ENCODE results near the gene ATG4B. TPM values are rescaled to one million over a fixed set of nuclear protein-coding genes. Genes with fewer than 3 reads are reported as not detected.

ATG4B gene
- total and polyA plus RNA-seq, 9 of the 15 experiments (the other 6 are each of a cell fraction or from before 2014, with no cell fraction given), result 5.9 to 58.8 (median 35.6) TPM

DNA sequence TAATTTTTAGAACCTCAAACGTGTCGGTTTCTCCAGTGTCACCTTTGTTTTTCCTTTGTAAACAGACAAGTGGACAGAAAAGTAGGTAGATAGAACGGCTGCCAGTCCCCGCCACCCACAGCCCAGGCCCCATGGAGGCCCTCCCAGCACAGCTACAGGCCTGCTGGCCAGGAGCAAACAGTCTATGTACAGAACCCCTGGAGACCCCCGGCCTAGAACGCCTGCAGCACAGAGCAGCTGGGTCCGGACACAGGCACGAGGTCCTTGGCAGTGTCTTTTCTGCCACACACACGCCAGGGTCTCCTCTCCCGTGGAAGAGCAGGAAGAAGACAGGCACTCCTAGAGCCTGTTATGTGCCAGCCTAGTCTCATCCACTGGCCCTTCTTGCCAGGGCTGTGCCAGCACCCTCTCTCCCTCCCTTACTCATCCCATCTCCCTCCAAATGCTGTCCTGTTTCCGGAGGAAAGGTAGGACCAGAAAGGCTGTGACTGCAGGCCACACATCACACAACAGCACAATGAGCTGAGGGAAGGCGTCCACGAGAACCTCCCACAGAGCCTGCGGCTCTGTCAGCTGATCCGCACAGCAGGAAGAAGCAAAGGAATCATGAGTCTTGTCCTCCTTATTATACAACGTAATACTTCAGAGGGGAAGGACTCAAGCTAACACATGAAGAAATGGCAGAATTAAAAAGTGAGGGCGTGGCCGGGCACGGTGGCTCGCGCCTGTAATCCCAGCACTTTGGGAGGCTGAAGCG, 41.5 kb downstream of the ATG4B start:
- BruUV-seq (replicated peaks), result no TSS peak
- ChIA-PET POLR2A (interaction anchor here (0.6 to 2.4 kb wide), 6 partner anchors 8 to 221 kb away, joined by 3 to 9 read pairs (median 4); partner anchors contain the start of gene DTYMK), CTCF (ENCODE audit: low intra/inter-chr PET ratio) (no interaction called here)
- no peak overlapping the region for H2AFZ ChIP-seq (ENCODE audit: low read depth, low read length)
- in situ Hi-C loops (cut with MboI), result no loop called here
- H3K4me3 ChIP-seq, result no peak overlapping the region
- peaks cover 6% of the 10 kb centered on the region; the same call in 2 of the 3 replicates for H3K79me2 ChIP-seq (ENCODE audit: control insufficient read depth, insufficient read depth, low read length)
- H3K9me1 ChIP-seq (ENCODE audit: control insufficient read depth, insufficient read depth, low read length), result no peaks in the 10 kb centered on the region
- no peak overlapping the region for H3K27ac ChIP-seq (ENCODE audit: extremely low read depth, low read depth, low read length)
- no peaks in the 10 kb centered on the region for H3K9me3 ChIP-seq (replicated peaks; ENCODE audit: control insufficient read depth, insufficient read depth, low read depth, low read length)
- H3K36me3 ChIP-seq (ENCODE audit: control insufficient read depth, insufficient read depth, low read length), result peaks cover 83% of the 10 kb centered on the region; the same call in 2 of the 3 replicates
- H4K20me1 ChIP-seq (replicated peaks; ENCODE audit: control insufficient read depth, insufficient read depth, low read length), result no peaks in the 10 kb centered on the region; the same call in 1 of the 2 replicates
- FAIRE-seq (no peak), ATAC-seq (no peak), DNase-seq (ENCODE audit: extremely low read depth in 1 of 4, low spot score in 3 of 4) (no peak)
- no peak overlapping the region for H3K4me2 ChIP-seq (ENCODE audit: insufficient read depth, low read length)
- H3K9ac ChIP-seq (ENCODE audit: insufficient read depth in 1 of 2, low read depth in 2 of 2, low read length in 2 of 2), result no peak overlapping the region
- peaks cover 0 to 5% of the 10 kb centered on the region in 2 experiments; a peak in 2 of 5 replicates for H3K4me1 ChIP-seq (replicated peaks in 1 of 2; ENCODE audit: control insufficient read depth in 2 of 2, insufficient read depth in 2 of 2, low read length in 2 of 2)
- intact Hi-C loops (cut with micrococcal nuclease), result no loop called here
- TF ChIP-seq ZBED1 (IDR thresholded peaks at IDR 0.05), result no peak
- TF ChIP-seq SNAPC5 (CRISPR knock-in tag; IDR thresholded peaks at IDR 0.05), result no peak
- TF ChIP-seq ASH1L (IDR thresholded peaks at IDR 0.05; ENCODE audit: borderline replicate concordance, low read depth, partially characterized antibody), result no peak
- TF ChIP-seq RBFOX2 (IDR thresholded peaks at IDR 0.05; ENCODE audit: low read depth, low read length), result peak; percentile 32; the same call in 1 of the 2 replicates
- TF ChIP-seq ZNF717 (CRISPR knock-in tag; IDR thresholded peaks at IDR 0.05), result no peak
- TF ChIP-seq MCM7 (IDR thresholded peaks at IDR 0.05), result no peak
- no peak for TF ChIP-seq PKNOX1 (IDR thresholded peaks at IDR 0.05)
- peak; percentile 25; the same call in 1 of the 2 replicates for TF ChIP-seq POLR2G (IDR thresholded peaks at IDR 0.05; ENCODE audit: low read depth, low read length)
- TF ChIP-seq SPI1 (IDR thresholded peaks at IDR 0.05; ENCODE audit: borderline replicate concordance, low read depth, low read length), result no peak
- TF ChIP-seq HNRNPK (IDR thresholded peaks at IDR 0.05; ENCODE audit: low read depth, low read length, poor library complexity, severe bottlenecking), result no peak
- no peak for TF ChIP-seq PHB (CRISPR knock-in tag; IDR thresholded peaks at IDR 0.05)
- no peak for TF ChIP-seq HLTF (IDR thresholded peaks at IDR 0.05)
- no peak for TF ChIP-seq BRF2 (IDR thresholded peaks at IDR 0.05; ENCODE audit: borderline replicate concordance, insufficient read depth, insufficient read length)
- no peak for TF ChIP-seq LEF1 (IDR thresholded peaks at IDR 0.05)
- TF ChIP-seq ZBTB43 (CRISPR knock-in tag; IDR thresholded peaks at IDR 0.05), result no peak
- TF ChIP-seq CHCHD3 (CRISPR knock-in tag; IDR thresholded peaks at IDR 0.05), result no peak
- no peak for TF ChIP-seq GATAD2B (IDR thresholded peaks at IDR 0.05; ENCODE audit: borderline replicate concordance)
- TF ChIP-seq ZNF347 (CRISPR knock-in tag; IDR thresholded peaks at IDR 0.05; ENCODE audit: low read depth), result no peak
- H3K27me3 ChIP-seq (ENCODE audit: control insufficient read depth in 2 of 2, insufficient read depth in 2 of 2, low read length in 2 of 2), result no peaks in the 10 kb centered on the region
- 92% methylated on average over 15 of the region's 22 CpGs for WGBS (ENCODE audit: insufficient coverage, low coverage, missing lambda C conversion rate)
